DND-41 (cell line): Measurements from ENCODE around the gene TVP23C.
"Not testable (repeated sequence)": the region's sequence is repeated elsewhere in the genome, so short reads cannot be mapped to it uniquely, and the experiment has no call there.

ENCODE experiments used
- CTCF ChIP-seq: IDR thresholded peaks from 2 replicates; pipeline ENCODE4 v1.5.1; 2012; ENCODE audit warnings: borderline replicate concordance, low read length, moderate library complexity, mild to moderate bottlenecking; ENCODE audit not compliant: poor library complexity, severe bottlenecking; ENCODE audit errors: extremely low read depth
- EZH2 ChIP-seq: IDR thresholded peaks from 3 replicates; pipeline ENCODE4 v1.6.1; 2012; ENCODE audit warnings: borderline replicate concordance, low read depth, mild to moderate bottlenecking, moderate library complexity, low read length, inconsistent platforms; ENCODE audit not compliant: severe bottlenecking

DNA sequence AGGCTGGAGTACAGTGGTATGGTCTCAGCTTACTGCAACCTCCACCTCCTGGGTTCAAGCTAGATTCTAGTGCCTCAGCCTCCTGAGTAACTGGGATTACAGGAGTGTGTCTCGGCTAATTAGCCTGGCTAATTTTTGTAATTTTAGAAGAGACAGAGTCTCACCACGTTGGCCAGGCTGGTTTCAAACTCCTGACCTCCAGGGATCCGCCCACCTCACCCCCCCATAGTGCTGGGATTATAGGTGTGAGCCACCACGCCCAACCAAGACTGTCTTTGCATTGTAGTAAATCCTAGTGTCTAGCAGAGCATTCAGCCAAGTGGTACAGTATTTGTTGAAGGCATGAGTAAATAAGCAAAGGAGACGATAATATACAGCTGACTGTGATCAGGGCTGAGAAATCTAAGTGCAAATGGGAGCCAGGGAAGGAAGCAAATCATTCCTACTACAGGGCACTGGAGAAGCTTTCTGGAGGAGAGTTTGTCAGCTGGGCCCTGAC, 5.9 kb downstream of the TVP23C start:
- not testable (repeated sequence) for TF ChIP-seq CTCF, EZH2
